GM23248 (cell line): Measurements from ENCODE around the gene UPK1A.

Experiments used
- EZH2 ChIP-seq: fragments of 200-600 bp; sonication (generic); IDR thresholded peaks from 2 replicates; pipeline ENCODE4 v1.6.1; 2018; ENCODE audit warnings: antibody characterized with exemption, mild to moderate bottlenecking; ENCODE audit not compliant: insufficient read depth, poor library complexity, severe bottlenecking
- EZH2phosphoT487 ChIP-seq: fragments of 200-600 bp; sonication (generic); IDR thresholded peaks from 2 replicates; pipeline ENCODE4 v1.6.1; 2018; ENCODE audit warnings: antibody characterized with exemption, moderate library complexity, mild to moderate bottlenecking, low read depth; ENCODE audit not compliant: insufficient read depth

- TF ChIP-seq EZH2phosphoT487 (no peak), EZH2 (no peak)
Observed at GRCh38 chr19:35723671-35724070, 57.4 kb downstream of the UPK1A start.
